ENCODE data around the gene ZNF630.

DNA sequence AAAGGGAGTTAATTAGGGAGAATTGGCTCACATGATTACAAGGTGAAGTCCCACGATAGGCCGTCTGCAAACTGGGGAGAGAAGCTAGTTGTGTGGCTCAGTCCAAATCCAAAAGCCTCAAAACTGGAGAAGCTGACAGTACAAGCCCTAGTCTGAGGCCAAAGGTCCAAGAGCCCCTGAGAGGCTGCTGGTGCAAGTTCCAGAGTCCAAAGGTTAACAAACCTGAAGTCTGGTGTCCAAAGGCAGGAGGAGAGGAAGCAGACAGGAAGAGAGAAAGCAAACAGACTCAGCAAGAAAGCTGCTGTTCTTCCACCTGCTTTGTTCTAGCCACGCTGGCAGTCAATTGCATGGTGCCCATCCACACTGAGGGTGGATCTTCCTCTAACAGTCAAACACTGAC is 30.0 kb upstream of the ZNF630 start:
- TF ChIP-seq SPI1 (IDR thresholded peaks at IDR 0.05; ENCODE audit: borderline replicate concordance, low read depth), result no peak
- TF ChIP-seq, protein P1, sequence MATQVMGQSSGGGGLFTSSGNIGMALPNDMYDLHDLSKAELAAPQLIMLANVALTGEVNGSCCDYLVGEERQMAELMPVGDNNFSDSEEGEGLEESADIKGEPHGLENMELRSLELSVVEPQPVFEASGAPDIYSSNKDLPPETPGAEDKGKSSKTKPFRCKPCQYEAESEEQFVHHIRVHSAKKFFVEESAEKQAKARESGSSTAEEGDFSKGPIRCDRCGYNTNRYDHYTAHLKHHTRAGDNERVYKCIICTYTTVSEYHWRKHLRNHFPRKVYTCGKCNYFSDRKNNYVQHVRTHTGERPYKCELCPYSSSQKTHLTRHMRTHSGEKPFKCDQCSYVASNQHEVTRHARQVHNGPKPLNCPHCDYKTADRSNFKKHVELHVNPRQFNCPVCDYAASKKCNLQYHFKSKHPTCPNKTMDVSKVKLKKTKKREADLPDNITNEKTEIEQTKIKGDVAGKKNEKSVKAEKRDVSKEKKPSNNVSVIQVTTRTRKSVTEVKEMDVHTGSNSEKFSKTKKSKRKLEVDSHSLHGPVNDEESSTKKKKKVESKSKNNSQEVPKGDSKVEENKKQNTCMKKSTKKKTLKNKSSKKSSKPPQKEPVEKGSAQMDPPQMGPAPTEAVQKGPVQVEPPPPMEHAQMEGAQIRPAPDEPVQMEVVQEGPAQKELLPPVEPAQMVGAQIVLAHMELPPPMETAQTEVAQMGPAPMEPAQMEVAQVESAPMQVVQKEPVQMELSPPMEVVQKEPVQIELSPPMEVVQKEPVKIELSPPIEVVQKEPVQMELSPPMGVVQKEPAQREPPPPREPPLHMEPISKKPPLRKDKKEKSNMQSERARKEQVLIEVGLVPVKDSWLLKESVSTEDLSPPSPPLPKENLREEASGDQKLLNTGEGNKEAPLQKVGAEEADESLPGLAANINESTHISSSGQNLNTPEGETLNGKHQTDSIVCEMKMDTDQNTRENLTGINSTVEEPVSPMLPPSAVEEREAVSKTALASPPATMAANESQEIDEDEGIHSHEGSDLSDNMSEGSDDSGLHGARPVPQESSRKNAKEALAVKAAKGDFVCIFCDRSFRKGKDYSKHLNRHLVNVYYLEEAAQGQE (IDR thresholded peaks at IDR 0.05; ENCODE audit: insufficient replicate concordance, low read depth), result no peak
- TF ChIP-seq CTCF (IDR thresholded peaks at IDR 0.05; ENCODE audit: insufficient read depth, low read length), result no peak
- no peak for TF ChIP-seq POLR2AphosphoS5 (IDR thresholded peaks at IDR 0.05; ENCODE audit: low read depth)

Data from HL-60 (cell line).